GM10248 (cell line): ENCODE results near the gene SIRPG.

Experiments used
- CTCF ChIA-PET: fragments of 300-600 bp; sonication (Branson Sonifier 250); formaldehyde crosslinking; extraction: SDS; loops from one replicate; lab custom pipeline; 2021; ENCODE audit warnings: antibody characterized with exemption; lab: Yijun Ruan, JAX
- POLR2A ChIA-PET: fragments of 350-650 bp; sonication (Branson Sonifier 250); formaldehyde crosslinking; extraction: SDS; loops from one replicate; lab custom pipeline; 2020; ENCODE audit warnings: antibody characterized with exemption; lab: Yijun Ruan, JAX
- DNase-seq: peaks from one replicate; pipeline ENCODE4 v3.0.0; 2012; ENCODE audit errors: extremely low spot score
- TF ChIP-seq, protein P1 (sequence below): IDR thresholded peaks from 2 replicates; pipeline ENCODE4 v1.5.1; 2012; ENCODE audit warnings: mild to moderate bottlenecking, low read depth; ENCODE audit errors: extremely low read depth, missing control alignments, control extremely low read depth

Gene SIRPG

DNA sequence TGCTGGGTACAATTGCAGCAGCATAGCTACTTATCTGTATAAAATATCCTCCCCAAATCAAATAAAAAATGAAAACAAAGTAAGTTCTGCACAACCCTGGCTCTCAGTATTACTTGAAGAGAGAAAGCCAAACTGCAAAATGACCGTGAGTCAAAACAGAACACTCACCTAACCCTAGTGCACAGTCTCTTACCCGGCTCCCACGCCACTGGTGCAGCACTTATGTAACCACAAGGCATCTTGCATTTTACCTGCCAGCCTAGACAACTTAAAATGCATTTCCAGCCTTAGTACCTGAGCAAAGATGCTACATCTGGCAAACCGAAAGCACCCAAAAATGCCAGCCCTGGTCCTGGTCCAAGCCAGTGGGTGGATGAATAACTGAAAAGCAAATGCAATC, 25.4 kb downstream of the SIRPG start:
- TF ChIP-seq, protein P1, sequence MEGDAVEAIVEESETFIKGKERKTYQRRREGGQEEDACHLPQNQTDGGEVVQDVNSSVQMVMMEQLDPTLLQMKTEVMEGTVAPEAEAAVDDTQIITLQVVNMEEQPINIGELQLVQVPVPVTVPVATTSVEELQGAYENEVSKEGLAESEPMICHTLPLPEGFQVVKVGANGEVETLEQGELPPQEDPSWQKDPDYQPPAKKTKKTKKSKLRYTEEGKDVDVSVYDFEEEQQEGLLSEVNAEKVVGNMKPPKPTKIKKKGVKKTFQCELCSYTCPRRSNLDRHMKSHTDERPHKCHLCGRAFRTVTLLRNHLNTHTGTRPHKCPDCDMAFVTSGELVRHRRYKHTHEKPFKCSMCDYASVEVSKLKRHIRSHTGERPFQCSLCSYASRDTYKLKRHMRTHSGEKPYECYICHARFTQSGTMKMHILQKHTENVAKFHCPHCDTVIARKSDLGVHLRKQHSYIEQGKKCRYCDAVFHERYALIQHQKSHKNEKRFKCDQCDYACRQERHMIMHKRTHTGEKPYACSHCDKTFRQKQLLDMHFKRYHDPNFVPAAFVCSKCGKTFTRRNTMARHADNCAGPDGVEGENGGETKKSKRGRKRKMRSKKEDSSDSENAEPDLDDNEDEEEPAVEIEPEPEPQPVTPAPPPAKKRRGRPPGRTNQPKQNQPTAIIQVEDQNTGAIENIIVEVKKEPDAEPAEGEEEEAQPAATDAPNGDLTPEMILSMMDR, result no peak
- CTCF ChIA-PET, result interaction anchor here (1.0 to 2.0 kb wide), 3 partner anchors 9 to 86 kb away, joined by 3 to 7 read pairs (median 3); partner anchors contain the start of gene SIRPB1
- no peak for DNase-seq
- POLR2A ChIA-PET, result no interaction called here

DNA sequence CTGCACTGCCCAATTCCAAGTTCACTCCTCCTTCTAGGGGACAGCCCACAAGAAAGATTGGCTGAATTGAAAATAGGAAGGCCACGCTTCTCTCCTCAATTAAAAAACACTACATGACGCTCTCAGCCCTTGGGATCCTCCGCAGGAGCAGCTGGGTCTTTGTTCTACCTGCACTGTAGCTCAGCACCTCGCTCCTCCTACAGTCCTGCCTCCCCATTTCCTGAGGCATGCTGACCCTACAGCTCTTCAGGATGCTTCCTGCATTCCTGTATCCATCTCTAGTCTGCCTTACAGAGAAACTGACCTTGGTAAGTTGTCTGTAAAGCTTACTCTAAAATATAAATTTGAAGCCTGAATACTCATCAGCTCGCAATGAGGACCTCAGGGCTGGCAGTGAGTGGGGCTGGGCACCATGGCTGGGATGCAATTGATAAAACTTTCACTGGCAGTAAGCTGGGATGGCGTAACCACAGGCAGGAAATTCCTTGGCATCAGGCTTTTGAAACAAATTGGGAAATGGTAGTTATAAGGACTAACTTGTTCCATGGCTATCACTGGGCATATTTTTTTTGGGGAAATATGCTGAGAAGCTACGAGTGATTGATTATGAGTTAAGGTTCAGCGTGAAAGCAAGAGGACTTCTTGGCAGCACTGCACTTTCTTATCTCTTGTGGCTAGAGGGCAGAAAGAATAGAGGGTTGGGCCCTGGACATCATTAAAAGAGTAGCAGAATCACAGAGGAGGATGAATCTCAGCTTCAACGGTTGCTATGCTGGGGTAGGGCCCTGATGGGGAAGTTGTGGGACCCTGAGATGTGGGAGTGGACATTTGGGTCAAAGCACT, 26.0 kb downstream of the SIRPG start:
- no peak for DNase-seq
- TF ChIP-seq, protein P1, result no peak
- CTCF ChIA-PET, result interaction anchor here (0.7 to 2.0 kb wide), 5 partner anchors 8 to 145 kb away, joined by 3 to 7 read pairs (median 3); partner anchors contain the start of gene SIRPB1
- POLR2A ChIA-PET, result no interaction called here

DNA sequence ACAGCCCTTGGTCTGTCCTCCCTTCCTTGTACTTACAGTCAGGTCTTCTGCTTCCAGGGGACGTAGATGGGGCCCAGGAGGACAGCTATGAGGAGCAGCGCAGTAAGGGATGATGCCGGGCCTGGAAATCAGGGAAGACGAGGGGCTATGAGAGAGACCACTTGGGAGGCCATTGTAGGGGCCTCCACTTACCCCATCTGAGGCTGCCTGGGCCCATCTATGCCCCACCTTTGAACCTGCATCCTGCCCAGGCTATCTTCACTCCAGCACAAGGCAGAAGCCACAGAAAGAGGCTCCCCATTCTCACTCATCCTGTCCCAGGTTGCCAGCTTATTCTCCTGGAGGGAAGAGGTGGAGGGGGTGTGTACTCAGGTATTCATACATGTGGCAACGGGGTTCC, 27.4 kb downstream of the SIRPG start:
- TF ChIP-seq, protein P1, result no peak
- ChIA-PET CTCF (interaction anchor here (2.0 kb wide), 1 partner anchor 11 kb away, joined by 7 read pairs; the partner anchor contains the start of gene SIRPB1), POLR2A (no interaction called here)
- no peak for DNase-seq

- no peak for DNase-seq
These were observed 28.3 kb downstream of the SIRPG start for GRCh38 chr20:1629321-1629720.

DNA sequence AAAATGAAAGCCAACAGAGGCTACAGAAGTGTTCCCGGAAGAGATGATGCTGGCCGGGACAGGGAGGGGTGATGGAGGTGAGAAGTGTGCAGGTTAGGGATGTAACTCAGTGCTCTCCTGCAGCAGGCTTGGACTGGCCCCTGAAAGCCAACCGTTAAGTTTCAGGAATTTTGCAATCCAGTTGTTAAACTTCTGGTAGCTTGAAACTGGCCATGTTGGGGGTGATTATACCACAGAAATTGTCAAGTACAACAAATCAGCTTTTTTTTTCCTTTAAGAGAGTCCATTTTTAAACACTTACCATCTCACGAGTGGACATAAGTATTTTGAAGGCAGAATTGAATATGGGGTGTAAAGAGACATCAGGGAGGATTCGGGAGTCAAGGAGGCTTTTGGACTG, 29.0 kb downstream of the SIRPG start:
- ChIA-PET CTCF (no interaction called here), POLR2A (no interaction called here)
- TF ChIP-seq, protein P1, result no peak
- no peak for DNase-seq

More at GRCh38 chr20:1629321-1629720, 28.3 kb downstream of the SIRPG start:
- POLR2A ChIA-PET, result no interaction called here
- TF ChIP-seq, protein P1, result no peak
- CTCF ChIA-PET, result no interaction called here

- no peak for DNase-seq
- ChIA-PET CTCF (no interaction called here), POLR2A (no interaction called here)
- TF ChIP-seq, protein P1, result no peak
These were observed 30.4 kb downstream of the SIRPG start for GRCh38 chr20:1627200-1627550.
